K562 (cell line): ENCODE measurements around the gene ATRX. TPM values are rescaled to one million over a fixed set of nuclear protein-coding genes. Genes with fewer than 3 reads are reported as not detected.

Experiments used
- ATAC-seq: fragments of 200-7000 bp; cut with Tn5 transposase; 3 replicates; pipeline ENCODE4 v1.9.1; 2020; ENCODE audit warnings: moderate library complexity
- BruUV-seq: library from RNA; stranded (reverse); fragments of 400-500 nt; replicated peaks from 2 replicates; lab custom pipeline; 2021; lab: Mats Ljungman, UMichigan
- CTCF ChIA-PET: fragments of 300-600 bp; formaldehyde crosslinking; extraction: SDS; loops from one replicate; lab custom pipeline; 2021; ENCODE audit warnings: low intra/inter-chr PET ratio; lab: Yijun Ruan, JAX
- POLR2A ChIA-PET: fragments of 300-600, 350-650 bp; sonication (Branson Sonifier 250); formaldehyde crosslinking; extraction: SDS; loops from one replicate; lab custom pipeline; 2021; ENCODE audit warnings: antibody characterized with exemption, inconsistent platforms; lab: Yijun Ruan, JAX
- DNase-seq, 4 experiments: peaks; one replicate each; pipeline versions ENCODE4 v3.0.0 to v3.0.0-alpha.2; 2011 to 2018; ENCODE audit warnings: low spot score in 3 of 4, mixed read lengths in 3 of 4; ENCODE audit errors: extremely low read depth in 1 of 4
- FAIRE-seq: peaks from 2 replicates; lab custom pipeline; 2011; peaks lifted over from hg19 to GRCh38; lab: Jason Lieb, UNC
- H2AFZ ChIP-seq: 2 replicates; pipeline ENCODE4 v1.6.0; 2011; ENCODE audit warnings: low read depth, low read length, control low read depth, inconsistent platforms
- H3K27ac ChIP-seq: fragments of 200-600 bp; 3 replicates; pipeline ENCODE4 v1.8.0; 2011; ENCODE audit warnings: low read depth, mild to moderate bottlenecking, control low read depth, inconsistent platforms, low read length, moderate library complexity, mixed read lengths; ENCODE audit errors: extremely low read depth
- H3K27me3 ChIP-seq, 2 experiments: fragments of 300-600 bp in 1 of 2; 2 replicates in 1 of 2; 3 replicates in 1 of 2; pipeline versions ENCODE4 v1.6.0 to v1.8.0; 2011; ENCODE audit warnings: inconsistent platforms in 2 of 2, low read length in 2 of 2, mild to moderate bottlenecking in 1 of 2, mixed read lengths in 1 of 2, moderate library complexity in 1 of 2; ENCODE audit not compliant: control insufficient read depth in 2 of 2, insufficient read depth in 2 of 2
- H3K36me3 ChIP-seq: fragments of 300-600 bp; 3 replicates; pipeline ENCODE4 v1.8.0; 2011; ENCODE audit warnings: mild to moderate bottlenecking, low read length, inconsistent platforms; ENCODE audit not compliant: control insufficient read depth, insufficient read depth
- H3K4me1 ChIP-seq, 2 experiments: fragments of 200-600 bp in 1 of 2; replicated peaks in 1 of 2; 2 replicates in 1 of 2; 3 replicates in 1 of 2; pipeline versions ENCODE4 v1.5.1 to v1.8.0; 2011; ENCODE audit warnings: inconsistent platforms in 2 of 2, low read length in 2 of 2, mild to moderate bottlenecking in 1 of 2, mixed read lengths in 1 of 2, moderate library complexity in 1 of 2; ENCODE audit not compliant: control insufficient read depth in 2 of 2, insufficient read depth in 2 of 2
- H3K4me2 ChIP-seq: 2 replicates; pipeline ENCODE4 v1.6.1; 2011; ENCODE audit warnings: low read length, control low read depth, inconsistent platforms, mixed read lengths; ENCODE audit not compliant: insufficient read depth
- H3K4me3 ChIP-seq: fragments of 200-600 bp; sonication (generic), shearing (Covaris generic); 2 replicates; pipeline ENCODE4 v1.5.1; 2016; ENCODE audit warnings: control low read depth, inconsistent platforms
- H3K79me2 ChIP-seq: fragments of 200-600 bp; 3 replicates; pipeline ENCODE4 v1.8.0; 2011; ENCODE audit warnings: low read length, inconsistent platforms; ENCODE audit not compliant: control insufficient read depth, insufficient read depth
- H3K9ac ChIP-seq, 2 experiments: 2 replicates each; pipeline versions ENCODE4 v1.6.0 to v1.6.1; 2011; ENCODE audit warnings: low read depth in 2 of 2, low read length in 2 of 2, control low read depth in 1 of 2, inconsistent platforms in 1 of 2, mild to moderate bottlenecking in 1 of 2, mixed read lengths in 1 of 2; ENCODE audit not compliant: insufficient read depth in 1 of 2
- H3K9me1 ChIP-seq: one replicate; pipeline ENCODE4 v1.6.0; 2011; ENCODE audit warnings: inconsistent platforms, mild to moderate bottlenecking, low read length, moderate library complexity; ENCODE audit not compliant: control insufficient read depth, insufficient read depth
- H3K9me3 ChIP-seq: replicated peaks from 2 replicates; pipeline ENCODE4 v1.5.1; 2011; ENCODE audit warnings: low read depth, low read length, inconsistent platforms; ENCODE audit not compliant: control insufficient read depth, insufficient read depth
- H4K20me1 ChIP-seq: replicated peaks from 2 replicates; pipeline ENCODE4 v1.6.1; 2011; ENCODE audit warnings: low read length, inconsistent platforms, mixed read lengths; ENCODE audit not compliant: control insufficient read depth, insufficient read depth
- ASH1L ChIP-seq: fragments of 450-650 bp; IDR thresholded peaks from 2 replicates; pipeline ENCODE4 v1.6.1; 2018; ENCODE audit warnings: borderline replicate concordance, mild to moderate bottlenecking, low read depth; ENCODE audit not compliant: partially characterized antibody
- JUND ChIP-seq, 2 experiments: IDR thresholded peaks; 2 replicates in 1 of 2; 3 replicates in 1 of 2; pipeline ENCODE4 v1.6.1; 2011; ENCODE audit warnings: borderline replicate concordance in 2 of 2, low read depth in 2 of 2, low read length in 2 of 2, improper control_type of control experiment in 1 of 2, missing biosample characterization in 1 of 2, missing genetic modification characterization in 1 of 2, missing genetic modification reagents in 1 of 2
- RBM14 ChIP-seq: fragments of 200-400 bp; formaldehyde crosslinking; IDR thresholded peaks from 2 replicates; pipeline ENCODE4 v1.6.1; 2018; ENCODE audit warnings: low read depth, mild to moderate bottlenecking, low read length, moderate library complexity, borderline replicate concordance; ENCODE audit not compliant: insufficient read depth
- RBM15 ChIP-seq: fragments of 200-400 bp; formaldehyde crosslinking; IDR thresholded peaks from 2 replicates; pipeline ENCODE4 v1.6.1; 2018; ENCODE audit warnings: mild to moderate bottlenecking, low read length, moderate library complexity; ENCODE audit not compliant: insufficient read depth
- SIRT6 ChIP-seq: IDR thresholded peaks from one replicate; pipeline ENCODE4 v1.6.1; 2012; ENCODE audit warnings: low read depth, mild to moderate bottlenecking, control low read depth, inconsistent platforms, low read length, moderate library complexity
- SRSF9 ChIP-seq: fragments of 200-400 bp; formaldehyde crosslinking; IDR thresholded peaks from 2 replicates; pipeline ENCODE4 v1.6.1; 2017; ENCODE audit warnings: low read depth, low read length, borderline replicate concordance
- TARDBP ChIP-seq: fragments of 450-650 bp; IDR thresholded peaks from 2 replicates; pipeline ENCODE4 v1.6.1; 2016
- ZFP36 ChIP-seq: fragments of 150-350 bp; IDR thresholded peaks from 2 replicates; pipeline ENCODE4 v1.6.1; 2018; ENCODE audit warnings: low read length, low read depth; ENCODE audit not compliant: partially characterized antibody
- ZNF384 ChIP-seq: IDR thresholded peaks from 2 replicates; pipeline ENCODE4 v1.6.1; 2012; ENCODE audit warnings: low read depth, low read length, improper control_type of control experiment
- ZNF408 ChIP-seq: fragments of 250-450 bp; sonication (Bioruptor Pico); IDR thresholded peaks from 2 replicates; pipeline ENCODE4 v1.4.0; 2020; ENCODE audit warnings: low read depth, mild to moderate bottlenecking, moderate library complexity
- ZNF584 ChIP-seq: fragments of 200-800 bp; sonication (Bioruptor generic); IDR thresholded peaks from 2 replicates; pipeline ENCODE4 v1.6.1; 2016; ENCODE audit warnings: low read depth, mild to moderate bottlenecking, missing genetic modification characterization, missing compliant biosample characterization
- ZNF586 ChIP-seq: fragments of 450-650 bp; formaldehyde crosslinking; conservative IDR thresholded peaks from 2 replicates; pipeline ENCODE4 v1.4.0; 2020; ENCODE audit warnings: mild to moderate bottlenecking, moderate library complexity
- ZNF785 ChIP-seq: fragments of 250-450 bp; sonication (Bioruptor Pico); IDR thresholded peaks from 2 replicates; pipeline ENCODE4 v1.4.0; 2020; ENCODE audit warnings: mild to moderate bottlenecking
- WGBS: fragments of 100-300 bp; shearing (Covaris generic); methylation state at CpG from one replicate; pipeline ENCODE4 v1.1.6; 2016; ENCODE audit warnings: low coverage, mixed read lengths; ENCODE audit not compliant: insufficient coverage; ENCODE audit errors: missing lambda C conversion rate; 5-methylcytosine and 5-hydroxymethylcytosine counted together
- in situ Hi-C: fragments of 300-500 bp; cut with MboI; formaldehyde crosslinking; loops from 4 replicates; pipeline ENCODE4 v1.15.0; 2018; ENCODE audit warnings: inconsistent platforms, mixed read lengths
- intact Hi-C: fragments of 100-400 bp; cut with micrococcal nuclease; formaldehyde crosslinking; loops from 2 replicates; pipeline ENCODE4 v1.14.2; 2022
- polyA plus RNA-seq, 8 experiments: library from polyadenylated mRNA; depleted of rRNA in 4 of 8; stranded (reverse) in 5 of 8; unstranded in 3 of 8; fragments of >200 nt; fragmentation: Nextera tagmentation in 2 of 8; fragmentation: Illumina TruSeq in 1 of 8; extraction: Ambion mirVana in 2 of 8; extraction: Trizol in 1 of 8; gene quantifications; 2 replicates each; pipeline versions ENCODE4 v1.2.1 to v1.2.3, GENCODE V29; 2011 to 2014; ENCODE audit warnings: inconsistent platforms in 1 of 8, missing spikeins in 1 of 8
- total RNA-seq, 7 experiments: library from RNA; depleted of rRNA in 6 of 7; stranded (reverse); fragments of >200 nt in 6 of 7; fragmentation: Illumina TruSeq in 2 of 7; extraction: Trizol in 2 of 7; gene quantifications; 2 replicates each; pipeline versions ENCODE4 v1.2.1 to v1.2.3, GENCODE V29; 2011 to 2021; ENCODE audit warnings: low replicate concordance in 1 of 7
- TF ChIP-seq, protein P1 (sequence below): fragments of 450-650 bp; IDR thresholded peaks from 2 replicates; pipeline ENCODE4 v1.7.1; 2018; ENCODE audit warnings: mild to moderate bottlenecking, low read depth; ENCODE audit not compliant: partially characterized antibody

ATRX gene
- total and polyA plus RNA-seq, 9 of the 15 experiments (the other 6 are each of a cell fraction or from before 2014, with no cell fraction given): 7.7 to 23.1 (median 20.2) TPM

DNA sequence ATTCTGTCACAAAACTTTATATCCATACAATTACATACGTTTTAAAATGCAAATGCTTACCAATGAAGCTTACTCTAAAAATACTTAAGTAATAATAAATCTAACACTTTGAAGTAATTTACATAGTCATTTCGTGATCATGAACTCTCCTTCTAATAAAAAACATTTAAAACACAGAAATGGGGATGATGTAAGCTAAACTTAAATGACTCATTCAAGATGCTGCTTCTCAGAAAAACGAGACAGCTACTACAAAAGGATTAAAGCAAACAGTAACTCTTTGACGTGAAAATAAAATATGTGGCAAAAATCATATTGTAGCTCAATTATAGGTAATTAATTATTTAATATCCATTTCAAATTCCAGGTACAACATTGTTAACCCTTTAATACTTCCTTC lies 190.2 kb downstream of the ATRX start:
- Histone ChIP-seq H3K79me2 (no peaks in the 10 kb centered on the region), H3K4me3 (no peak overlapping the region), H2AFZ (no peak overlapping the region), H3K27ac (no peak overlapping the region), H3K9ac (no peak overlapping the region), H3K36me3 (no peaks in the 10 kb centered on the region), H4K20me1 (no peaks in the 10 kb centered on the region)
- in situ Hi-C loops: no loop called here
- ATAC-seq (no peak), DNase-seq (no peak)
- BruUV-seq: no TSS peak
- CTCF ChIA-PET: no interaction called here
- TF ChIP-seq ZNF586 (no peak), ZFP36 (no peak), ZNF408 (no peak), SRSF9 (no peak), ZNF785 (CRISPR knock-in tag) (no peak), ZNF584 (CRISPR knock-in tag) (no peak), JUND (IDR thresholded peaks at IDR 0.05; ENCODE audit: borderline replicate concordance, low read depth, low read length) (no peak), JUND (tag; IDR thresholded peaks at IDR 0.05; ENCODE audit: borderline replicate concordance, low read depth, low read length) (no peak), TARDBP (no peak), RBM15 (no peak), RBM14 (no peak), ZNF384 (no peak), SIRT6 (no peak), ASH1L (no peak)
- TF ChIP-seq, protein P1, sequence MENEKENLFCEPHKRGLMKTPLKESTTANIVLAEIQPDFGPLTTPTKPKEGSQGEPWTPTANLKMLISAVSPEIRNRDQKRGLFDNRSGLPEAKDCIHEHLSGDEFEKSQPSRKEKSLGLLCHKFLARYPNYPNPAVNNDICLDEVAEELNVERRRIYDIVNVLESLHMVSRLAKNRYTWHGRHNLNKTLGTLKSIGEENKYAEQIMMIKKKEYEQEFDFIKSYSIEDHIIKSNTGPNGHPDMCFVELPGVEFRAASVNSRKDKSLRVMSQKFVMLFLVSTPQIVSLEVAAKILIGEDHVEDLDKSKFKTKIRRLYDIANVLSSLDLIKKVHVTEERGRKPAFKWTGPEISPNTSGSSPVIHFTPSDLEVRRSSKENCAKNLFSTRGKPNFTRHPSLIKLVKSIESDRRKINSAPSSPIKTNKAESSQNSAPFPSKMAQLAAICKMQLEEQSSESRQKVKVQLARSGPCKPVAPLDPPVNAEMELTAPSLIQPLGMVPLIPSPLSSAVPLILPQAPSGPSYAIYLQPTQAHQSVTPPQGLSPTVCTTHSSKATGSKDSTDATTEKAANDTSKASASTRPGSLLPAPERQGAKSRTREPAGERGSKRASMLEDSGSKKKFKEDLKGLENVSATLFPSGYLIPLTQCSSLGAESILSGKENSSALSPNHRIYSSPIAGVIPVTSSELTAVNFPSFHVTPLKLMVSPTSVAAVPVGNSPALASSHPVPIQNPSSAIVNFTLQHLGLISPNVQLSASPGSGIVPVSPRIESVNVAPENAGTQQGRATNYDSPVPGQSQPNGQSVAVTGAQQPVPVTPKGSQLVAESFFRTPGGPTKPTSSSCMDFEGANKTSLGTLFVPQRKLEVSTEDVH: no peak
- TF ChIP-seq, all 486 proteins: peak for 0
- Histone ChIP-seq H3K4me2 (no peak overlapping the region), H3K9me3 (no peaks in the 10 kb centered on the region), H3K4me1 (no peaks in the 10 kb centered on the region), H3K9me1 (no peaks in the 10 kb centered on the region), H3K27me3 (no peaks in the 10 kb centered on the region)
- FAIRE-seq: no peak
- POLR2A ChIA-PET: interaction anchor here (0.5 kb wide), 1 partner anchor 58 kb away, joined by 3 read pairs; no protein-coding TSS in a partner anchor
- intact Hi-C loops: loop anchor here (10.0 kb wide), 1 partner anchor 161 kb away; no protein-coding TSS in a partner anchor
- 38% methylated on average over 4 of the region's 4 CpGs for WGBS
